Body of pancreas (tissue), 4 donors: ENCODE results near the gene NRIP1. TPM values are rescaled to one million over a fixed set of nuclear protein-coding genes. Genes with fewer than 3 reads are reported as not detected.
A peak's percentile ranks its signal among the peaks of the same experiment; 100 is the strongest.

ENCODE experiments used
- ATAC-seq: fragments of 150-250 bp; one replicate; pipeline ENCODE4 v1.9.1; 2016
- DNase-seq, 4 donors: peaks; one replicate each; pipeline ENCODE4 v3.0.0-alpha.2; 2019
- H3K27ac ChIP-seq, 4 donors: fragments of 200-600 bp; sonication (generic); 1 replicate in 3 of 4; 2 replicates in 1 of 4; pipeline versions ENCODE4 v1.5.1 to v1.6.1; 2016 to 2019; ENCODE audit warnings: mild to moderate bottlenecking in 1 of 4, mixed read lengths in 1 of 4, moderate library complexity in 1 of 4
- H3K27me3 ChIP-seq, 2 donors: fragments of 200-600 bp; sonication (generic); one replicate each; pipeline ENCODE4 v1.6.0; 2016; ENCODE audit warnings: mild to moderate bottlenecking in 1 of 2
- H3K36me3 ChIP-seq, 2 donors: fragments of 200-600 bp; sonication (generic); replicated peaks in 1 of 2; 2 replicates each; pipeline ENCODE4 v1.5.1; 2016; ENCODE audit warnings: low read depth in 2 of 2; ENCODE audit not compliant: insufficient read depth in 1 of 2
- H3K4me1 ChIP-seq: fragments of 200-600 bp; sonication (generic); one replicate; pipeline ENCODE4 v1.6.0; 2016
- H3K4me3 ChIP-seq, 2 donors: fragments of 200-600 bp; sonication (generic); 1 replicate in 1 of 2; 2 replicates in 1 of 2; pipeline ENCODE4 v1.5.1; 2016 to 2019
- H3K9me3 ChIP-seq, 3 donors: fragments of 200-600 bp; sonication (generic); 1 replicate in 2 of 3; 2 replicates in 1 of 3; pipeline ENCODE4 v1.5.1; 2016
- CTCF ChIP-seq, 7 experiments: fragments of 450-650 bp in 4 of 7; fragments of 200-600 bp in 3 of 7; sonication (generic) in 3 of 7; IDR thresholded peaks; one replicate each; pipeline ENCODE4 v1.5.1; 2016 to 2019; ENCODE audit warnings: antibody characterized with exemption in 7 of 7
- POLR2A ChIP-seq, 3 donors: fragments of 450-650 bp; IDR thresholded peaks; one replicate each; pipeline ENCODE4 v1.6.1; 2016; ENCODE audit warnings: antibody characterized with exemption in 3 of 3, mild to moderate bottlenecking in 2 of 3
- WGBS, 2 donors: methylation state at CpG; one replicate each; pipeline ENCODE4 v1.1.5; 2017; 5-methylcytosine and 5-hydroxymethylcytosine counted together
- intact Hi-C: fragments of 100-400 bp; cut with DNase I; formaldehyde crosslinking; loops from one replicate; pipeline ENCODE4 v1.15.1; 2023
- total RNA-seq, 2 donors: library from RNA; depleted of rRNA; stranded (reverse); fragments of >200 nt; gene quantifications; one replicate each; pipeline ENCODE4 v1.1.0, GENCODE V29; 2016

The NRIP1 gene
- total RNA-seq, 2 donors from 2014 or later: 18.5 to 27.8 TPM

GRCh38 chr21:15077529-15078145 lies 12.8 kb upstream of the NRIP1 start:
- intact Hi-C loops: no loop called here
- 65 to 69% methylated on average over 4 of the region's 4 CpGs for WGBS, 2 donors
- H3K4me1 ChIP-seq: peaks cover 20% of the 10 kb centered on the region
- H3K9me3 ChIP-seq: no peaks in the 10 kb centered on the region
- ATAC-seq (no peak), DNase-seq (no peak)
- H3K27me3 ChIP-seq: no peaks in the 10 kb centered on the region
- no peak overlapping the region for H3K4me3 ChIP-seq
- TF ChIP-seq CTCF (IDR thresholded peaks at IDR 0.05): no peak
- TF ChIP-seq POLR2A (IDR thresholded peaks at IDR 0.05): no peak
- H3K36me3 ChIP-seq: no peaks in the 10 kb centered on the region
- no peak overlapping the region for H3K27ac ChIP-seq

- intact Hi-C loops: no loop called here
- no peaks in the 10 kb centered on the region for H3K36me3 ChIP-seq
- ATAC-seq: peak; percentile 90
- DNase-seq: no peak
- 41 to 42% methylated on average over 2 of the region's 2 CpGs for WGBS, 2 donors
- no peaks in the 10 kb centered on the region for H3K9me3 ChIP-seq
- H3K27ac ChIP-seq: peak overlapping the region in 3 of 4 donors; percentile 4 to 42 (median 18)
- H3K4me1 ChIP-seq: peaks cover 20% of the 10 kb centered on the region
- TF ChIP-seq POLR2A (IDR thresholded peaks at IDR 0.05): no peak
- no peak for TF ChIP-seq CTCF (IDR thresholded peaks at IDR 0.05)
- H3K27me3 ChIP-seq: no peaks in the 10 kb centered on the region
- no peak overlapping the region for H3K4me3 ChIP-seq
Measured at GRCh38 chr21:15076730-15077129, 11.9 kb upstream of the NRIP1 start.

GRCh38 chr21:15071009-15071408 lies 6.2 kb upstream of the NRIP1 start:
- H3K27ac ChIP-seq: no peak overlapping the region
- H3K4me1 ChIP-seq: no peaks in the 10 kb centered on the region
- H3K36me3 ChIP-seq: no peaks in the 10 kb centered on the region
- intact Hi-C loops: no loop called here
- H3K27me3 ChIP-seq: no peaks in the 10 kb centered on the region
- H3K9me3 ChIP-seq: no peaks in the 10 kb centered on the region
- DNase-seq (no peak), ATAC-seq (no peak)
- H3K4me3 ChIP-seq: no peak overlapping the region
- TF ChIP-seq POLR2A (IDR thresholded peaks at IDR 0.05): no peak
- TF ChIP-seq CTCF (IDR thresholded peaks at IDR 0.05): no peak
- WGBS, 2 donors: 93 to 94% methylated on average over 6 of the region's 6 CpGs

GRCh38 chr21:15066123-15066575 lies 1.3 kb upstream of the NRIP1 start:
- WGBS, 2 donors: 0 to 1% methylated on average over 8 of the region's 8 CpGs
- Histone ChIP-seq H3K36me3 (no peaks in the 10 kb centered on the region), H3K4me1 (peaks cover 17% of the 10 kb centered on the region), H3K27ac (peak overlapping the region; percentile 87 to 97 (median 96)), H3K27me3 (no peaks in the 10 kb centered on the region), H3K4me3 (peak overlapping the region; percentile 39 to 76), H3K9me3 (no peaks in the 10 kb centered on the region)
- TF ChIP-seq POLR2A (IDR thresholded peaks at IDR 0.05) (no peak), CTCF (IDR thresholded peaks at IDR 0.05) (peak in 1 of 7 experiments; percentile 6)
- intact Hi-C loops: no loop called here
- no peak for DNase-seq
- no peak for ATAC-seq
